Right atrium auricular region (tissue), 2 donors: Measurements from ENCODE around the gene UBA1. TPM values are rescaled to one million over a fixed set of nuclear protein-coding genes. Genes with fewer than 3 reads are reported as not detected.

Experiments used
- DNase-seq: peaks from one replicate; pipeline ENCODE4 v3.0.0-alpha.2; 2019; ENCODE audit warnings: low spot score
- H3K27ac ChIP-seq, 2 donors: fragments of 200-600 bp; sonication (generic); 1 replicate in 1 of 2; 2 replicates in 1 of 2; pipeline ENCODE4 v1.5.1; 2016 to 2019
- H3K27me3 ChIP-seq, 2 donors: fragments of 200-600 bp; sonication (generic); one replicate each; pipeline versions ENCODE4 v1.5.1 to v1.6.0; 2017 to 2019
- H3K36me3 ChIP-seq: fragments of 200-600 bp; sonication (generic); one replicate; pipeline ENCODE4 v1.5.1; 2016
- H3K4me1 ChIP-seq, 2 donors: fragments of 200-600 bp; sonication (generic); one replicate each; pipeline versions ENCODE4 v1.5.1 to v1.6.0; 2017 to 2019
- H3K4me3 ChIP-seq, 2 donors: fragments of 200-600 bp; sonication (generic); 1 replicate in 1 of 2; 2 replicates in 1 of 2; pipeline ENCODE4 v1.5.1; 2017 to 2019; ENCODE audit warnings: mild to moderate bottlenecking in 1 of 2, moderate library complexity in 1 of 2
- H3K9me3 ChIP-seq, 2 donors: fragments of 200-600 bp; sonication (generic); one replicate each; pipeline ENCODE4 v1.5.1; 2019
- CTCF ChIP-seq, 2 donors: fragments of 200-600 bp; sonication (generic); IDR thresholded peaks; one replicate each; pipeline ENCODE4 v1.5.1; 2019; ENCODE audit warnings: antibody characterized with exemption in 2 of 2
- total RNA-seq, 2 donors: library from RNA; depleted of rRNA; stranded (reverse); fragments of >200 nt; gene quantifications; one replicate each; pipeline ENCODE4 v1.1.0, GENCODE V29; 2016

The UBA1 gene
- total RNA-seq, 2 donors from 2014 or later = 102 to 136 TPM

GRCh38 chrX:47198687-47199080 lies 5.1 kb downstream of the UBA1 start:
- Histone ChIP-seq H3K36me3 (peaks cover 56% of the 10 kb centered on the region), H3K27ac (no peak overlapping the region), H3K9me3 (no peaks in the 10 kb centered on the region), H3K4me3 (no peak overlapping the region), H3K27me3 (no peaks in the 10 kb centered on the region), H3K4me1 (peaks cover 0 to 45% of the 10 kb centered on the region in 2 donors)
- TF ChIP-seq CTCF (IDR thresholded peaks at IDR 0.05) = no peak
- no peak for DNase-seq

DNA sequence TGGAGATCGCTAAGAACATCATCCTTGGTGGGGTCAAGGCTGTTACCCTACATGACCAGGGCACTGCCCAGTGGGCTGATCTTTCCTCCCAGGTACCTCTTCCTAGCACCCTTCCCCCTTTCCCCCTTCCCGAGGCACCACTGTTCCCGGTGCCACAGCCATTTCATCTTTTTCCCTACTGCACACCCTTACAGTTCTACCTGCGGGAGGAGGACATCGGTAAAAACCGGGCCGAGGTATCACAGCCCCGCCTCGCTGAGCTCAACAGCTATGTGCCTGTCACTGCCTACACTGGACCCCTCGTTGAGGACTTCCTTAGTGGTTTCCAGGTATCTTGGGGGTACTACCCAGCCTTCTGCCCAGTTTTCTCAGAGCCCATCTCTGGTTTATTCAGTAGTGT lies 5.7 kb downstream of the UBA1 start:
- no peak for TF ChIP-seq CTCF (IDR thresholded peaks at IDR 0.05)
- peaks cover 0 to 44% of the 10 kb centered on the region in 2 donors for H3K4me1 ChIP-seq
- H3K4me3 ChIP-seq = no peak overlapping the region
- peaks cover 62% of the 10 kb centered on the region for H3K36me3 ChIP-seq
- H3K9me3 ChIP-seq = no peaks in the 10 kb centered on the region
- no peak for DNase-seq
- H3K27ac ChIP-seq = no peak overlapping the region
- no peaks in the 10 kb centered on the region for H3K27me3 ChIP-seq

DNA sequence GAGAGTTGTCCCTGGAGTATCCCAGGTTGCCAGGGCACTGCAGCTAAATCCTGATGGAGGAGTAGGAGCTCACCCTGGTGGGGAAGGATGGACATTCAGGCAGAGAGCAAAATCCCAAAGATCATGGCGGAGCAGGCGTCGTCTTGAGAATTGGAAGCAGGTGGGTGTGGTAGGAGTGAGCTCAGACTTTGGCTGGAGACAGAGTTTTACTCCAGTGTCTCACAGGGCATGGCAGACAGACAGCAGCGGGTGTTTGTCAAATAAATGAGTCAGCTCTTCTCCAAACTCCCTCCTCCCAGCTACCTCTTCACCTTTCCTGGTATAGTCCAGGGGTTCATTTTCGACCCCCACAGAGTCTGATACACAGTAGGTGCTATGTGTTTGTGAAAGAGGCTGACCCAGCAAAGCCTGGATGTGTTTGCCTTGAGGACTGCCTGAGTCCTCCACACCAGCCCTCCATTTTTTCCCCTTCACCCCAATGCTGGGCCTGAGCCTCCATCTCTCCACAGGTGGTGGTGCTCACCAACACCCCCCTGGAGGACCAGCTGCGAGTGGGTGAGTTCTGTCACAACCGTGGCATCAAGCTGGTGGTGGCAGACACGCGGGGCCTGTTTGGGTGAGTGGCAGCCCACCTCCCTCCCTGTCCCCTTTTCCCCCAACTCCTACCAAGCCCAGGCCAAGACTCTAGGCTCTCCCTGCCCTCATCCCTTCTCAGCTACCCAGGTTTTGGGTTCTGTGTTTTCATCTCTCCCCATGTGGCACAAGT lies 6.9 kb downstream of the UBA1 start:
- Histone ChIP-seq H3K4me3 (no peak overlapping the region), H3K27ac (peak overlapping the region; percentile 14 to 39), H3K27me3 (no peaks in the 10 kb centered on the region), H3K36me3 (peaks cover 73% of the 10 kb centered on the region), H3K9me3 (no peaks in the 10 kb centered on the region), H3K4me1 (peaks cover 0 to 31% of the 10 kb centered on the region in 2 donors)
- peak in 1 of 2 donors; percentile 18 for TF ChIP-seq CTCF (IDR thresholded peaks at IDR 0.05)
- peak; percentile 74 for DNase-seq

DNA sequence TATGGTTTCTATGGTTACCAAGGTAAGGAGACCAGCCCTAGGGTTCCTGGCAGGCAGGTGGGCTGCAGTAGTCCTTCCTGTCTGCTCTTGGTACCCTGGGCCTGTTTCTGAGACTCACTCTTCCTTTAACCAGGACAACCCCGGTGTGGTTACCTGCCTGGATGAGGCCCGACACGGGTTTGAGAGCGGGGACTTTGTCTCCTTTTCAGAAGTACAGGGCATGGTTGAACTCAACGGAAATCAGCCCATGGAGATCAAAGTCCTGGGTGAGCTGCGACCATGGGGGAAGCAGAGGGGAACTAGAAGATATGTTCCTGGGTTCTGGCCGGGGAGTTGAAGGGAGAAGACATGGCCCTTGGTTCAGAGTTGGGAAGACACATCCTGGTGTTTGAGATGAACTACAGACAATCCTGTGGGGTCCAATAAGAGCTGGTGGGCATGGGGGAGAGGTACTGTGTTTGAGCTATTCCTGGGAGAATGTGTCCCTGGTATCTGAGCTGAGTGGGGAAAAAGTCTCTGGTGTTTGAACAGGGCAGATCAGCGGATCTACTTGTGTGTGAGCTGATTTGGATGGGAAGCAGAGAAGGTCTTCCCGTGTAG lies 7.8 kb downstream of the UBA1 start:
- no peak overlapping the region for H3K4me3 ChIP-seq
- DNase-seq = no peak
- H3K36me3 ChIP-seq = peaks cover 82% of the 10 kb centered on the region
- peak overlapping the region in 1 of 2 donors; percentile 14 for H3K27ac ChIP-seq
- H3K4me1 ChIP-seq = peaks cover 0 to 22% of the 10 kb centered on the region in 2 donors
- H3K27me3 ChIP-seq = no peaks in the 10 kb centered on the region
- TF ChIP-seq CTCF (IDR thresholded peaks at IDR 0.05) = no peak
- no peaks in the 10 kb centered on the region for H3K9me3 ChIP-seq

DNA sequence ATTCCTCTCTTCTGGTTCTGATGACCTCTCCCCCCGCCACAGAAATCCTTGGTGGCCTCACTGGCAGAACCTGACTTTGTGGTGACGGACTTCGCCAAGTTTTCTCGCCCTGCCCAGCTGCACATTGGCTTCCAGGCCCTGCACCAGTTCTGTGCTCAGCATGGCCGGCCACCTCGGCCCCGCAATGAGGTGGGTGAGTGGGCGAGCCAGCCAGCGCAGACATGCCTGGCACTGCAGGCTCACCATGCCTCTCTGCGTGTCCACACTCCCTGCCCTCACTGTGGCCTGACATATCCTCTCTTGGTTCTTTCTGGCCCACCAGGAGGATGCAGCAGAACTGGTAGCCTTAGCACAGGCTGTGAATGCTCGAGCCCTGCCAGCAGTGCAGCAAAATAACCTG lies 8.7 kb downstream of the UBA1 start:
- peaks cover 91% of the 10 kb centered on the region for H3K36me3 ChIP-seq

More for the DNA sequence above, 8.7 kb downstream of the UBA1 start:
- no peak for DNase-seq
- H3K4me3 ChIP-seq = no peak overlapping the region
- no peak overlapping the region for H3K27ac ChIP-seq
- TF ChIP-seq CTCF (IDR thresholded peaks at IDR 0.05) = no peak
- H3K27me3 ChIP-seq = no peaks in the 10 kb centered on the region
- no peaks in the 10 kb centered on the region for H3K9me3 ChIP-seq
- peaks cover 0 to 13% of the 10 kb centered on the region in 2 donors for H3K4me1 ChIP-seq
